ENCODE data around the gene KRT1. TPM values are rescaled to one million over a fixed set of nuclear protein-coding genes. Genes with fewer than 3 reads are reported as not detected.

Gene KRT1
- total RNA-seq, 1 experiment from 2014 or later = not detected

- Mint-ChIP-seq H3K4me1 (ENCODE audit: low read depth, unreplicated experiment) (no peaks in the 10 kb centered on the region), H3K9me3 (ENCODE audit: low read depth, unreplicated experiment) (no peaks in the 10 kb centered on the region), H3K36me3 (ENCODE audit: insufficient read depth, unreplicated experiment) (no peaks in the 10 kb centered on the region), H3K27me3 (ENCODE audit: unreplicated experiment) (no peaks in the 10 kb centered on the region), H3K4me3 (ENCODE audit: low read depth, unreplicated experiment) (no peak overlapping the region), H3K27ac (ENCODE audit: unreplicated experiment) (no peak overlapping the region)
- BruUV-seq (replicated peaks) = no TSS peak
- CTCF ChIA-PET = no interaction called here
- intact Hi-C loops (cut with micrococcal nuclease; ENCODE audit: unreplicated experiment) = no loop called here
- no peak for DNase-seq
- no peak for TF ChIP-seq CTCF (IDR thresholded peaks at IDR 0.05; ENCODE audit: unreplicated experiment)
These were observed 6.3 kb downstream of the KRT1 start for GRCh38 chr12:52673713-52674432.

GRCh38 chr12:52673217-52673616 lies 7.0 kb downstream of the KRT1 start:
- intact Hi-C loops (cut with micrococcal nuclease; ENCODE audit: unreplicated experiment) = no loop called here

GRCh38 chr12:52672321-52672933 lies 7.8 kb downstream of the KRT1 start:
- Mint-ChIP-seq H3K36me3 (ENCODE audit: insufficient read depth, unreplicated experiment) (no peaks in the 10 kb centered on the region), H3K4me3 (ENCODE audit: low read depth, unreplicated experiment) (no peak overlapping the region), H3K27ac (ENCODE audit: unreplicated experiment) (no peak overlapping the region), H3K9me3 (ENCODE audit: low read depth, unreplicated experiment) (no peaks in the 10 kb centered on the region), H3K27me3 (ENCODE audit: unreplicated experiment) (no peaks in the 10 kb centered on the region), H3K4me1 (ENCODE audit: low read depth, unreplicated experiment) (no peaks in the 10 kb centered on the region)
- CTCF ChIA-PET = interaction anchor here (0.9 kb wide), 1 partner anchor 207 kb away, joined by 3 read pairs; no protein-coding TSS in a partner anchor
- no TSS peak for BruUV-seq (replicated peaks)
- no peak for TF ChIP-seq CTCF (IDR thresholded peaks at IDR 0.05; ENCODE audit: unreplicated experiment)
- intact Hi-C loops (cut with micrococcal nuclease; ENCODE audit: unreplicated experiment) = loop anchor here (1.0 kb wide), 1 partner anchor 16 kb away; no protein-coding TSS in a partner anchor
- no peak for DNase-seq

More at GRCh38 chr12:52673217-52673616, 7.0 kb downstream of the KRT1 start:
- CTCF ChIA-PET = no interaction called here
- Mint-ChIP-seq H3K9me3 (ENCODE audit: low read depth, unreplicated experiment) (no peaks in the 10 kb centered on the region), H3K27me3 (ENCODE audit: unreplicated experiment) (no peaks in the 10 kb centered on the region), H3K4me3 (ENCODE audit: low read depth, unreplicated experiment) (no peak overlapping the region), H3K36me3 (ENCODE audit: insufficient read depth, unreplicated experiment) (no peaks in the 10 kb centered on the region), H3K27ac (ENCODE audit: unreplicated experiment) (no peak overlapping the region), H3K4me1 (ENCODE audit: low read depth, unreplicated experiment) (no peaks in the 10 kb centered on the region)
- TF ChIP-seq CTCF (IDR thresholded peaks at IDR 0.05; ENCODE audit: unreplicated experiment) = no peak
- no TSS peak for BruUV-seq (replicated peaks)
- no peak for DNase-seq

GRCh38 chr12:52670961-52671360 lies 9.2 kb downstream of the KRT1 start:
- no peaks in the 10 kb centered on the region for H3K27me3 Mint-ChIP-seq (ENCODE audit: unreplicated experiment)
- no peak overlapping the region for H3K27ac Mint-ChIP-seq (ENCODE audit: unreplicated experiment)
- H3K36me3 Mint-ChIP-seq (ENCODE audit: insufficient read depth, unreplicated experiment) = no peaks in the 10 kb centered on the region
- BruUV-seq (replicated peaks) = no TSS peak
- CTCF ChIA-PET = no interaction called here
- no peak overlapping the region for H3K4me3 Mint-ChIP-seq (ENCODE audit: low read depth, unreplicated experiment)
- intact Hi-C loops (cut with micrococcal nuclease; ENCODE audit: unreplicated experiment) = no loop called here
- TF ChIP-seq CTCF (IDR thresholded peaks at IDR 0.05; ENCODE audit: unreplicated experiment) = no peak
- H3K4me1 Mint-ChIP-seq (ENCODE audit: low read depth, unreplicated experiment) = no peaks in the 10 kb centered on the region
- no peaks in the 10 kb centered on the region for H3K9me3 Mint-ChIP-seq (ENCODE audit: low read depth, unreplicated experiment)
- DNase-seq = no peak
